HG02623 (cell line): ENCODE measurements around the gene KCNN3.

ENCODE experiments used
- ATAC-seq: cut with Tn5 transposase; IDR thresholded peaks from one replicate; pipeline ENCODE4 v1.9.1; 2021; ENCODE audit warnings: moderate library complexity; ENCODE audit not compliant: unreplicated experiment

KCNN3 gene

GRCh38 chr1:154796303-154796892 is 73.7 kb downstream of the KCNN3 start:
- no peak for ATAC-seq

- ATAC-seq = no peak
Measured at GRCh38 chr1:154794608-154795007, 75.5 kb downstream of the KCNN3 start.

- no peak for ATAC-seq
Measured at GRCh38 chr1:154793685-154794084, 76.4 kb downstream of the KCNN3 start.

- ATAC-seq = no peak
Measured at GRCh38 chr1:154792899-154793298, 77.2 kb downstream of the KCNN3 start.

- ATAC-seq = peak; percentile 75
Measured at GRCh38 chr1:154791292-154792166, 78.6 kb downstream of the KCNN3 start.

- ATAC-seq = no peak
Measured at GRCh38 chr1:154788886-154789285, 81.2 kb downstream of the KCNN3 start.

GRCh38 chr1:154788110-154788870 is 81.8 kb downstream of the KCNN3 start:
- no peak for ATAC-seq

- ATAC-seq = no peak
Measured at GRCh38 chr1:154786804-154787570, 83.1 kb downstream of the KCNN3 start.

GRCh38 chr1:154784924-154785531 is 85.1 kb downstream of the KCNN3 start:
- ATAC-seq = no peak

- no peak for ATAC-seq
Measured at GRCh38 chr1:154784416-154784815, 85.7 kb downstream of the KCNN3 start.

GRCh38 chr1:154783976-154784375 is 86.1 kb downstream of the KCNN3 start:
- ATAC-seq = no peak

GRCh38 chr1:154780541-154780940 is 89.5 kb downstream of the KCNN3 start:
- no peak for ATAC-seq

GRCh38 chr1:154779551-154780189 is 90.4 kb downstream of the KCNN3 start:
- ATAC-seq = no peak

- ATAC-seq = no peak
Measured at GRCh38 chr1:154778944-154779343, 91.1 kb downstream of the KCNN3 start.

GRCh38 chr1:154778275-154778674 is 91.8 kb downstream of the KCNN3 start:
- ATAC-seq = no peak

GRCh38 chr1:154777781-154778180 is 92.3 kb downstream of the KCNN3 start:
- ATAC-seq = no peak

GRCh38 chr1:154777154-154777553 is 92.9 kb downstream of the KCNN3 start:
- ATAC-seq = no peak

- ATAC-seq = no peak
Measured at GRCh38 chr1:154775621-154776605, 94.2 kb downstream of the KCNN3 start.
